ENCODE data around the gene ANKRD13B. TPM values are rescaled to one million over a fixed set of nuclear protein-coding genes. Genes with fewer than 3 reads are reported as not detected.

ANKRD13B gene
- total and polyA plus RNA-seq, 2 of the 13 experiments (the other 11 are each of a cell fraction or from before 2014, with no cell fraction given): 1.7 to 1.8 TPM

DNA sequence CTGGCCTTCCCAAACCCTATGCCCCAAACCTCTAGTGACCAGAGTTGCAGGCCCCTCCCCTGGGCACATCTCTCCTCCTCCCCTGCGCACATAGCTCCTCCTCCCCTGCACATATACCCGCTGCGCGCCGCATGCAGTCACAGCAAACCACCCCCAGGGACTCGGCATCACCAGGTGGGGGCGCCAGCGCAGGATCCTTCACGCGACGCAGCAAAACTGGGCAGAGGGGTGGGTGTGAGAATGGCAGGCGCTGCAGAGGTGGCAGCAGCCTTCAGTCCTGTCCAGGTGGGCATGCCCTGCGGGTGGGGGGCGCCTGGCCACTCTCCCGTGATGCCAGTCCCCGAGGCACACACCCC lies 24.2 kb downstream of the ANKRD13B start (continued):
- TF ChIP-seq, protein P1, sequence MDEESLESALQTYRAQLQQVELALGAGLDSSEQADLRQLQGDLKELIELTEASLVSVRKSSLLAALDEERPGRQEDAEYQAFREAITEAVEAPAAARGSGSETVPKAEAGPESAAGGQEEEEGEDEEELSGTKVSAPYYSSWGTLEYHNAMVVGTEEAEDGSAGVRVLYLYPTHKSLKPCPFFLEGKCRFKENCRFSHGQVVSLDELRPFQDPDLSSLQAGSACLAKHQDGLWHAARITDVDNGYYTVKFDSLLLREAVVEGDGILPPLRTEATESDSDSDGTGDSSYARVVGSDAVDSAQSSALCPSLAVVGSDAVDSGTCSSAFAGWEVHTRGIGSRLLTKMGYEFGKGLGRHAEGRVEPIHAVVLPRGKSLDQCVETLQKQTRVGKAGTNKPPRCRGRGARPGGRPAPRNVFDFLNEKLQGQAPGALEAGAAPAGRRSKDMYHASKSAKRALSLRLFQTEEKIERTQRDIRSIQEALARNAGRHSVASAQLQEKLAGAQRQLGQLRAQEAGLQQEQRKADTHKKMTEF (CRISPR knock-in tag; IDR thresholded peaks at IDR 0.05): peak; percentile 5; the same call in 1 of the 2 replicates
- peak; percentile 51; the same call in 1 of the 2 replicates for TF ChIP-seq TARDBP (CRISPR knock-in tag; IDR thresholded peaks at IDR 0.05)
- no peak for TF ChIP-seq ZNF546 (CRISPR knock-in tag; conservative IDR thresholded peaks at IDR 0.05)
- no peak for TF ChIP-seq ZNF317 (CRISPR knock-in tag; IDR thresholded peaks at IDR 0.05)
- no peak for TF ChIP-seq NRL (CRISPR knock-in tag; IDR thresholded peaks at IDR 0.05; ENCODE audit: borderline replicate concordance)
- peak; percentile 36 for TF ChIP-seq ZNF777 (CRISPR knock-in tag; IDR thresholded peaks at IDR 0.05)
- 0 out of 2 replicates have a peak, but pooled peaks have one; percentile 24 for TF ChIP-seq ZNF12 (CRISPR knock-in tag; IDR thresholded peaks at IDR 0.05)
- no peak for TF ChIP-seq ZNF772 (CRISPR knock-in tag; IDR thresholded peaks at IDR 0.05)
- no peak for TF ChIP-seq MAFF (IDR thresholded peaks at IDR 0.05; ENCODE audit: low read depth, low read length)
- TF ChIP-seq, protein P2, sequence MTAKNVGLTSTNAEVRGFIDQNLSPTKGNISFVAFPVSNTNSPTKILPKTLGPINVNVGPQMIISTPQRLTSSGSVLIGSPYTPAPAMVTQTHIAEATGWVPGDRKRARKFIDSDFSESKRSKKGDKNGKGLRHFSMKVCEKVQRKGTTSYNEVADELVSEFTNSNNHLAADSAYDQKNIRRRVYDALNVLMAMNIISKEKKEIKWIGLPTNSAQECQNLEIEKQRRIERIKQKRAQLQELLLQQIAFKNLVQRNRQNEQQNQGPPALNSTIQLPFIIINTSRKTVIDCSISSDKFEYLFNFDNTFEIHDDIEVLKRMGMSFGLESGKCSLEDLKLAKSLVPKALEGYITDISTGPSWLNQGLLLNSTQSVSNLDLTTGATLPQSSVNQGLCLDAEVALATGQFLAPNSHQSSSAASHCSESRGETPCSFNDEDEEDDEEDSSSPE (CRISPR knock-in tag; IDR thresholded peaks at IDR 0.05): no peak
- no peak for TF ChIP-seq ZNF720 (CRISPR knock-in tag; IDR thresholded peaks at IDR 0.05)
- no peak for TF ChIP-seq PPARG (CRISPR knock-in tag; conservative IDR thresholded peaks at IDR 0.05)
- TF ChIP-seq FIP1L1 (IDR thresholded peaks at IDR 0.05; ENCODE audit: borderline replicate concordance, insufficient read depth, low read depth, low read length): 0 out of 2 replicates have a peak, but pooled peaks have one; percentile 77
- no peak for TF ChIP-seq KAT2B (IDR thresholded peaks at IDR 0.05; ENCODE audit: borderline replicate concordance, low read depth, low read length)
- no peak for TF ChIP-seq DNMT3B (CRISPR knock-in tag; conservative IDR thresholded peaks at IDR 0.05)
- peak; percentile 94 for TF ChIP-seq HNRNPL (IDR thresholded peaks at IDR 0.05; ENCODE audit: low read depth, low read length)
- no peak for TF ChIP-seq TBP (CRISPR knock-in tag; IDR thresholded peaks at IDR 0.05)
- TF ChIP-seq, protein P3, sequence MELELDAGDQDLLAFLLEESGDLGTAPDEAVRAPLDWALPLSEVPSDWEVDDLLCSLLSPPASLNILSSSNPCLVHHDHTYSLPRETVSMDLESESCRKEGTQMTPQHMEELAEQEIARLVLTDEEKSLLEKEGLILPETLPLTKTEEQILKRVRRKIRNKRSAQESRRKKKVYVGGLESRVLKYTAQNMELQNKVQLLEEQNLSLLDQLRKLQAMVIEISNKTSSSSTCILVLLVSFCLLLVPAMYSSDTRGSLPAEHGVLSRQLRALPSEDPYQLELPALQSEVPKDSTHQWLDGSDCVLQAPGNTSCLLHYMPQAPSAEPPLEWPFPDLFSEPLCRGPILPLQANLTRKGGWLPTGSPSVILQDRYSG (CRISPR knock-in tag; IDR thresholded peaks at IDR 0.05): no peak
- no peak for TF ChIP-seq ZNF468 (CRISPR knock-in tag; IDR thresholded peaks at IDR 0.05)
- TF ChIP-seq ZNF781 (CRISPR knock-in tag; IDR thresholded peaks at IDR 0.05; ENCODE audit: borderline replicate concordance, not compliant biosample characterization): no peak
- no peak for TF ChIP-seq ERF (CRISPR knock-in tag; IDR thresholded peaks at IDR 0.05)
- no peak for TF ChIP-seq ZNF138 (CRISPR knock-in tag; IDR thresholded peaks at IDR 0.05; ENCODE audit: low read depth)
- TF ChIP-seq ZNF788 (CRISPR knock-in tag; IDR thresholded peaks at IDR 0.05; ENCODE audit: borderline replicate concordance): no peak
- TF ChIP-seq, protein P4, sequence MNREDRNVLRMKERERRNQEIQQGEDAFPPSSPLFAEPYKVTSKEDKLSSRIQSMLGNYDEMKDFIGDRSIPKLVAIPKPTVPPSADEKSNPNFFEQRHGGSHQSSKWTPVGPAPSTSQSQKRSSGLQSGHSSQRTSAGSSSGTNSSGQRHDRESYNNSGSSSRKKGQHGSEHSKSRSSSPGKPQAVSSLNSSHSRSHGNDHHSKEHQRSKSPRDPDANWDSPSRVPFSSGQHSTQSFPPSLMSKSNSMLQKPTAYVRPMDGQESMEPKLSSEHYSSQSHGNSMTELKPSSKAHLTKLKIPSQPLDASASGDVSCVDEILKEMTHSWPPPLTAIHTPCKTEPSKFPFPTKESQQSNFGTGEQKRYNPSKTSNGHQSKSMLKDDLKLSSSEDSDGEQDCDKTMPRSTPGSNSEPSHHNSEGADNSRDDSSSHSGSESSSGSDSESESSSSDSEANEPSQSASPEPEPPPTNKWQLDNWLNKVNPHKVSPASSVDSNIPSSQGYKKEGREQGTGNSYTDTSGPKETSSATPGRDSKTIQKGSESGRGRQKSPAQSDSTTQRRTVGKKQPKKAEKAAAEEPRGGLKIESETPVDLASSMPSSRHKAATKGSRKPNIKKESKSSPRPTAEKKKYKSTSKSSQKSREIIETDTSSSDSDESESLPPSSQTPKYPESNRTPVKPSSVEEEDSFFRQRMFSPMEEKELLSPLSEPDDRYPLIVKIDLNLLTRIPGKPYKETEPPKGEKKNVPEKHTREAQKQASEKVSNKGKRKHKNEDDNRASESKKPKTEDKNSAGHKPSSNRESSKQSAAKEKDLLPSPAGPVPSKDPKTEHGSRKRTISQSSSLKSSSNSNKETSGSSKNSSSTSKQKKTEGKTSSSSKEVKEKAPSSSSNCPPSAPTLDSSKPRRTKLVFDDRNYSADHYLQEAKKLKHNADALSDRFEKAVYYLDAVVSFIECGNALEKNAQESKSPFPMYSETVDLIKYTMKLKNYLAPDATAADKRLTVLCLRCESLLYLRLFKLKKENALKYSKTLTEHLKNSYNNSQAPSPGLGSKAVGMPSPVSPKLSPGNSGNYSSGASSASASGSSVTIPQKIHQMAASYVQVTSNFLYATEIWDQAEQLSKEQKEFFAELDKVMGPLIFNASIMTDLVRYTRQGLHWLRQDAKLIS (CRISPR knock-in tag; IDR thresholded peaks at IDR 0.05): no peak
- TF ChIP-seq ZNF333 (CRISPR knock-in tag; IDR thresholded peaks at IDR 0.05; ENCODE audit: borderline replicate concordance): no peak

Data from HepG2 (cell line).